ENCODE measurements around the gene NPBWR2. TPM values are rescaled to one million over a fixed set of nuclear protein-coding genes. Genes with fewer than 3 reads are reported as not detected.

NPBWR2 gene, protein sequence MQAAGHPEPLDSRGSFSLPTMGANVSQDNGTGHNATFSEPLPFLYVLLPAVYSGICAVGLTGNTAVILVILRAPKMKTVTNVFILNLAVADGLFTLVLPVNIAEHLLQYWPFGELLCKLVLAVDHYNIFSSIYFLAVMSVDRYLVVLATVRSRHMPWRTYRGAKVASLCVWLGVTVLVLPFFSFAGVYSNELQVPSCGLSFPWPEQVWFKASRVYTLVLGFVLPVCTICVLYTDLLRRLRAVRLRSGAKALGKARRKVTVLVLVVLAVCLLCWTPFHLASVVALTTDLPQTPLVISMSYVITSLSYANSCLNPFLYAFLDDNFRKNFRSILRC
- polyA plus RNA-seq = not detected in 2 replicates
- not detected in 2 replicates for polyA minus RNA-seq

DNA sequence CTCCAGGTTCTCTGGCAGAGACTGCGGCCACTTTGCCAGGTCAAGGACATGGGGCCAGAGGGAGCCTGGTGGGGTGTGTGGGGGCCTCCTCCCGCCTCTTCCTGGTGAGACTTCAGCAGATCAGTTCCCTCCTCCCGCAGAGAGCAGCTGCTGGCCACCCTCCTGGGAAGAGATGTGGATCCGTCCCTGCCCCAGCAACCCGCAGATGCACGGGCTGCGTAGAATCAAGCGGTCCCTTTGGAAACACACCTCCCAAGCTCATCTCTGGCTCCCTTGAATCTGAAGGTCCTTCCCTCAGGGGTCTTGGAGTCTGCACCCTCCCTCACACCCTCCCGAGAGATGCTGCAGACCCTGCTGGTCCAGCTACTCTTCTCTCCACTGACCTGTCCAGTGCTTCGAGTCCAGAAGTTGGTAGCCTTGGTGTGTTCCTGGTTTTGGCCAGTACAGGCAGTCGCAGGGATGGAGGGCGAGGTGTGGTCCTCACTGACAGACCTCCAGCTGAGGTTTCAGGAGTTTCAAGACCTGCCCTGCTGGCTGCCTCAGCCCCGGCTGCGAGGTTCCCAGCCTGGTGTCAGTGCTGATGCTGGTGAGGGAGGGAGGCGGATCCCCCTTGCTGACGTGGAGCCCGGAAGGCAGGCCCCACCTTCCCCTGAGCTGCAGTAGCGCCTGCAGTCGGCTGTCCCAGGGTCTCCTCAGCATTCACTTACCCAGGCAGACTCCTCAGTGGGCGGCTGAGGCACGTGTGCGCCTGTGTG lies at the start of gene NPBWR2:
NPBWR2 (minus strand) TSS at position 585 of the 755 bp plus-strand sequence. CDS start 734 bp downstream, outside the sequence.
- H4K20me1 ChIP-seq (ENCODE audit: insufficient read depth) = no peaks in the 10 kb centered on the region
- no peak within 1 kb of the TSS for H2AFZ ChIP-seq (ENCODE audit: low read depth, low read length)
- no peaks in the 10 kb centered on the region for H3K9me3 ChIP-seq (ENCODE audit: low read length)
- no peaks in the 10 kb centered on the region for H3F3A ChIP-seq (ENCODE audit: insufficient read depth, low read length, poor library complexity, severe bottlenecking)
- TF ChIP-seq POLR2AphosphoS5 (IDR thresholded peaks at IDR 0.05) (no peak), TAF1 (IDR thresholded peaks at IDR 0.05; ENCODE audit: low read depth) (no peak), MXI1 (conservative IDR thresholded peaks at IDR 0.05; ENCODE audit: poor library complexity, severe bottlenecking) (no peak), EZH2 (IDR thresholded peaks at IDR 0.05; ENCODE audit: borderline replicate concordance, insufficient read depth, low read length, poor library complexity, severe bottlenecking) (no peak), SMC3 (conservative IDR thresholded peaks at IDR 0.05; ENCODE audit: poor library complexity) (no peak), EP300 (conservative IDR thresholded peaks at IDR 0.05; ENCODE audit: poor library complexity, severe bottlenecking) (no peak), RAD21 (conservative IDR thresholded peaks at IDR 0.05) (no peak)
- TF ChIP-seq, protein P1, sequence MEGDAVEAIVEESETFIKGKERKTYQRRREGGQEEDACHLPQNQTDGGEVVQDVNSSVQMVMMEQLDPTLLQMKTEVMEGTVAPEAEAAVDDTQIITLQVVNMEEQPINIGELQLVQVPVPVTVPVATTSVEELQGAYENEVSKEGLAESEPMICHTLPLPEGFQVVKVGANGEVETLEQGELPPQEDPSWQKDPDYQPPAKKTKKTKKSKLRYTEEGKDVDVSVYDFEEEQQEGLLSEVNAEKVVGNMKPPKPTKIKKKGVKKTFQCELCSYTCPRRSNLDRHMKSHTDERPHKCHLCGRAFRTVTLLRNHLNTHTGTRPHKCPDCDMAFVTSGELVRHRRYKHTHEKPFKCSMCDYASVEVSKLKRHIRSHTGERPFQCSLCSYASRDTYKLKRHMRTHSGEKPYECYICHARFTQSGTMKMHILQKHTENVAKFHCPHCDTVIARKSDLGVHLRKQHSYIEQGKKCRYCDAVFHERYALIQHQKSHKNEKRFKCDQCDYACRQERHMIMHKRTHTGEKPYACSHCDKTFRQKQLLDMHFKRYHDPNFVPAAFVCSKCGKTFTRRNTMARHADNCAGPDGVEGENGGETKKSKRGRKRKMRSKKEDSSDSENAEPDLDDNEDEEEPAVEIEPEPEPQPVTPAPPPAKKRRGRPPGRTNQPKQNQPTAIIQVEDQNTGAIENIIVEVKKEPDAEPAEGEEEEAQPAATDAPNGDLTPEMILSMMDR (IDR thresholded peaks at IDR 0.05; ENCODE audit: poor library complexity, severe bottlenecking) = no peak
- TF ChIP-seq, protein P2, sequence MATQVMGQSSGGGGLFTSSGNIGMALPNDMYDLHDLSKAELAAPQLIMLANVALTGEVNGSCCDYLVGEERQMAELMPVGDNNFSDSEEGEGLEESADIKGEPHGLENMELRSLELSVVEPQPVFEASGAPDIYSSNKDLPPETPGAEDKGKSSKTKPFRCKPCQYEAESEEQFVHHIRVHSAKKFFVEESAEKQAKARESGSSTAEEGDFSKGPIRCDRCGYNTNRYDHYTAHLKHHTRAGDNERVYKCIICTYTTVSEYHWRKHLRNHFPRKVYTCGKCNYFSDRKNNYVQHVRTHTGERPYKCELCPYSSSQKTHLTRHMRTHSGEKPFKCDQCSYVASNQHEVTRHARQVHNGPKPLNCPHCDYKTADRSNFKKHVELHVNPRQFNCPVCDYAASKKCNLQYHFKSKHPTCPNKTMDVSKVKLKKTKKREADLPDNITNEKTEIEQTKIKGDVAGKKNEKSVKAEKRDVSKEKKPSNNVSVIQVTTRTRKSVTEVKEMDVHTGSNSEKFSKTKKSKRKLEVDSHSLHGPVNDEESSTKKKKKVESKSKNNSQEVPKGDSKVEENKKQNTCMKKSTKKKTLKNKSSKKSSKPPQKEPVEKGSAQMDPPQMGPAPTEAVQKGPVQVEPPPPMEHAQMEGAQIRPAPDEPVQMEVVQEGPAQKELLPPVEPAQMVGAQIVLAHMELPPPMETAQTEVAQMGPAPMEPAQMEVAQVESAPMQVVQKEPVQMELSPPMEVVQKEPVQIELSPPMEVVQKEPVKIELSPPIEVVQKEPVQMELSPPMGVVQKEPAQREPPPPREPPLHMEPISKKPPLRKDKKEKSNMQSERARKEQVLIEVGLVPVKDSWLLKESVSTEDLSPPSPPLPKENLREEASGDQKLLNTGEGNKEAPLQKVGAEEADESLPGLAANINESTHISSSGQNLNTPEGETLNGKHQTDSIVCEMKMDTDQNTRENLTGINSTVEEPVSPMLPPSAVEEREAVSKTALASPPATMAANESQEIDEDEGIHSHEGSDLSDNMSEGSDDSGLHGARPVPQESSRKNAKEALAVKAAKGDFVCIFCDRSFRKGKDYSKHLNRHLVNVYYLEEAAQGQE (IDR thresholded peaks at IDR 0.05; ENCODE audit: borderline replicate concordance) = no peak
- no peak within 1 kb of the TSS for H3K9ac ChIP-seq (ENCODE audit: low read length)
- H3K79me2 ChIP-seq (replicated peaks; ENCODE audit: insufficient read depth, low read length) = no peaks in the 10 kb centered on the region
- H3K4me3 ChIP-seq (ENCODE audit: low read length) = no peak within 1 kb of the TSS
- no peaks in the 10 kb centered on the region for H3K36me3 ChIP-seq (ENCODE audit: insufficient read depth, low read length)
- no peak within 1 kb of the TSS for H3K4me2 ChIP-seq (ENCODE audit: low read length)
- no peak within 1 kb of the TSS for H3K27ac ChIP-seq (ENCODE audit: low read length)
- no peaks in the 10 kb centered on the region for H3K9me2 ChIP-seq (ENCODE audit: insufficient read depth, low read length)
- H3K27me3 ChIP-seq (ENCODE audit: insufficient read depth, low read depth, low read length) = no peaks in the 10 kb centered on the region

DNA sequence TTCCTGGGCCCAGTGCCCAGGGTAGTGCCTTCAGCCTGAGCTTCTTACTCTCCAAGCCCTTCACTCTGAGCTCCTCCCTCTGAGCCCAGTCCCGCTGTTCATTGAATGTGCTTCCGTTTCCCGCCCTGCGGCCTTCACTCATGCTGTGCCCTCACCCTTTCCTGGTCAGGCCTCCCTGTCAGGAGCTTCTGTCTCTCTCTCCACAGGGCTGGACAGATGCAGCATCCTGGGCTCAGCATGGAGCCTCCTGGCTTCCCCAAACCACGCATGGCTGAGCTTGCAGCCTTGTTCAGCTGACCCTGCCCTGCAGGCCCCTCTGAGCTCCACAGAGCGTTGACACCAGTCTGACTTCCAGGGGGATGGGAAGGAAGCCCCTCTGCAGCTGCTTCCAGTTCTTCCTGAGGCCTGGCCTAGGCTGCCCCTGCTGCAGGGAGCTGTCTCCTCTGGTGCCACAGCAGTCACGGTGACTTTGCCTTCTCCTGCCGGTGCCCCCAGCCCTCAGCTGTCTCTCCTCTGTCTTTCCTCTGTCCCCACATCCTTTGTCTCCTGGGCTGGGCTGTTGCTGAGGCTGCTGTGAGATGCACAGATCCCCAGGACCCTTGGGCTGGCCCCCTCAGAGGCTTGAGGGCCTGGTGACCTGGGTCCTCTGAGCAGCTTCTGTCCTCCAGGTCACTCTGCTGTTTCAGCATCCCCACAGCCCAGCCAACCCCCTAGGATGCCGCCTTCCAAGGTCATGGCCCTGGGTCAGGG lies 48.9 kb upstream of the NPBWR2 start:
- Histone ChIP-seq H3K36me3 (ENCODE audit: insufficient read depth, low read length) (no peaks in the 10 kb centered on the region), H3K9me3 (ENCODE audit: low read length) (no peaks in the 10 kb centered on the region), H3K9ac (ENCODE audit: low read length) (peak overlapping the region; percentile 5), H3K27me3 (ENCODE audit: insufficient read depth, low read depth, low read length) (no peaks in the 10 kb centered on the region), H3K4me2 (ENCODE audit: low read length) (no peak overlapping the region), H3K27ac (ENCODE audit: low read length) (no peak overlapping the region), H2AFZ (ENCODE audit: low read depth, low read length) (no peak overlapping the region), H3K4me3 (ENCODE audit: low read length) (no peak overlapping the region), H3K79me2 (replicated peaks; ENCODE audit: insufficient read depth, low read length) (peaks cover 19% of the 10 kb centered on the region), H4K20me1 (ENCODE audit: insufficient read depth) (no peaks in the 10 kb centered on the region), H3F3A (ENCODE audit: insufficient read depth, low read length, poor library complexity, severe bottlenecking) (no peaks in the 10 kb centered on the region), H3K9me2 (ENCODE audit: insufficient read depth, low read length) (no peaks in the 10 kb centered on the region)
- no peak for TF ChIP-seq MXI1 (conservative IDR thresholded peaks at IDR 0.05; ENCODE audit: poor library complexity, severe bottlenecking)
- TF ChIP-seq EZH2 (IDR thresholded peaks at IDR 0.05; ENCODE audit: borderline replicate concordance, insufficient read depth, low read length, poor library complexity, severe bottlenecking) = no peak

All from neural cell (in vitro differentiated cells).